NCI-H2227 (cell line): Measurements from ENCODE around the gene TRAF1.

ENCODE experiments used
- DNase-seq: peaks from one replicate; lab custom pipeline; 2025; ENCODE audit not compliant: unreplicated experiment; lab: John Stamatoyannopoulos, UW

TRAF1 gene

DNA sequence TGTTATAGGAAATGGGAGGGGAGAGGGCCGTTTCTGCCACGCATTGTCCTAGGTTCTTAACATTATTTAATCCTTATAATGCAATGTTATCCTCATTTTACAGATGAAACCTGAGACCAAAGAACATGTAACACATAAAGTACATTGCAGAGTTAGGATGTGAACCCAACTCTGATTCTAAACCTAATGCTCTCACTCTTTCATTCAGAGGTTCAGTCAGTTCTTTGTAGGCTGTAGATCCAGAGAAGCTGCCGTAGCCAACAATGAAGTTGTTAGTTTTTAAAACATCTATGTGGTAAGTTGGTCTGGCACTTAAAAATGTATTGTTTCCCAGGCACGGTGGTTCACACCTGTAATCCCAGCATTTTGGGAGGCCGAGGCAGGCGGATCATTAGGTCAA, 73.4 kb downstream of the TRAF1 start:
- DNase-seq: no peak
